HEK293 (cell line): ENCODE results near the gene P2RY11.
A peak's percentile ranks its signal among the peaks of the same experiment; 100 is the strongest.

ENCODE experiments used
- BCL11A ChIP-seq: fragments of 450-650 bp; formaldehyde crosslinking; IDR thresholded peaks from 2 replicates; pipeline ENCODE4 v1.5.1; 2016; ENCODE audit warnings: low read depth, missing biosample characterization, missing genetic modification characterization
- KLF7 ChIP-seq: fragments of 450-650 bp; formaldehyde crosslinking; IDR thresholded peaks from 2 replicates; pipeline ENCODE4 v1.5.1; 2016; ENCODE audit warnings: missing biosample characterization, missing genetic modification characterization, borderline replicate concordance
- KLF8 ChIP-seq: fragments of 450-650 bp; formaldehyde crosslinking; IDR thresholded peaks from 2 replicates; pipeline ENCODE4 v1.5.1; 2016; ENCODE audit warnings: missing biosample characterization, missing genetic modification characterization
- YY1 ChIP-seq: fragments of 450-650 bp; formaldehyde crosslinking; IDR thresholded peaks from 2 replicates; pipeline ENCODE4 v1.5.1; 2018; ENCODE audit warnings: missing biosample characterization, missing genetic modification characterization
- ZNF302 ChIP-seq: fragments of 450-650 bp; formaldehyde crosslinking; IDR thresholded peaks from 2 replicates; pipeline ENCODE4 v1.5.1; 2016; ENCODE audit warnings: missing biosample characterization, missing genetic modification characterization, low read depth
- ZNF335 ChIP-seq: fragments of 450-650 bp; formaldehyde crosslinking; conservative IDR thresholded peaks from 2 replicates; pipeline ENCODE4 v1.5.1; 2016; ENCODE audit warnings: missing biosample characterization, missing genetic modification characterization
- ZNF341 ChIP-seq: fragments of 450-650 bp; formaldehyde crosslinking; IDR thresholded peaks from 2 replicates; pipeline ENCODE4; 2016; ENCODE audit warnings: low read depth, missing biosample characterization, missing genetic modification characterization
- ZNF416 ChIP-seq: fragments of 450-650 bp; formaldehyde crosslinking; IDR thresholded peaks from 2 replicates; pipeline ENCODE4 v1.5.1; 2016; ENCODE audit warnings: missing biosample characterization, missing genetic modification characterization
- ZNF501 ChIP-seq: fragments of 450-650 bp; formaldehyde crosslinking; IDR thresholded peaks from 2 replicates; pipeline ENCODE4 v1.5.1; 2016; ENCODE audit warnings: missing biosample characterization, missing genetic modification characterization
- ZNF571 ChIP-seq: fragments of 450-650 bp; formaldehyde crosslinking; IDR thresholded peaks from 2 replicates; pipeline ENCODE4 v1.5.0; 2017; ENCODE audit warnings: missing biosample characterization, missing genetic modification characterization
- ZNF677 ChIP-seq: fragments of 450-650 bp; IDR thresholded peaks from 2 replicates; pipeline ENCODE4 v1.5.0; 2018; ENCODE audit warnings: missing biosample characterization, mild to moderate bottlenecking, missing genetic modification characterization, moderate library complexity
- ZNF776 ChIP-seq: fragments of 450-650 bp; formaldehyde crosslinking; IDR thresholded peaks from 2 replicates; pipeline ENCODE4 v1.5.0; 2017; ENCODE audit warnings: missing biosample characterization, missing genetic modification characterization, borderline replicate concordance
- ZNF837 ChIP-seq: fragments of 450-650 bp; formaldehyde crosslinking; IDR thresholded peaks from 2 replicates; pipeline ENCODE4 v1.5.1; 2016; ENCODE audit warnings: missing biosample characterization, missing genetic modification characterization
- ZSCAN23 ChIP-seq: fragments of 450-650 bp; formaldehyde crosslinking; IDR thresholded peaks from 2 replicates; pipeline ENCODE4 v1.5.1; 2016; ENCODE audit warnings: missing biosample characterization, missing genetic modification characterization
- TF ChIP-seq, protein P1 (sequence below): fragments of 450-650 bp; formaldehyde crosslinking; IDR thresholded peaks from 2 replicates; pipeline ENCODE4 v1.5.1; 2017; ENCODE audit warnings: missing biosample characterization, missing genetic modification characterization
- TF ChIP-seq, protein P2 (sequence below): fragments of 450-650 bp; formaldehyde crosslinking; conservative IDR thresholded peaks from 2 replicates; pipeline ENCODE4 v1.5.1; 2016; ENCODE audit warnings: low read depth, missing biosample characterization, missing genetic modification characterization
- TF ChIP-seq, protein P3 (sequence below): fragments of 450-650 bp; formaldehyde crosslinking; conservative IDR thresholded peaks from 2 replicates; pipeline ENCODE4 v1.5.1; 2016; ENCODE audit warnings: low read depth, missing biosample characterization, missing genetic modification characterization
- TF ChIP-seq, protein P4 (sequence below): fragments of 450-650 bp; formaldehyde crosslinking; IDR thresholded peaks from 2 replicates; pipeline ENCODE4 v1.5.1; 2016; ENCODE audit warnings: missing biosample characterization, missing genetic modification characterization
- TF ChIP-seq, protein P5 (sequence below): fragments of 450-650 bp; formaldehyde crosslinking; IDR thresholded peaks from 2 replicates; pipeline ENCODE4 v1.5.1; 2016; ENCODE audit warnings: missing biosample characterization, missing genetic modification characterization
- TF ChIP-seq, protein P6 (sequence below): fragments of 450-650 bp; formaldehyde crosslinking; IDR thresholded peaks from 2 replicates; pipeline ENCODE4 v1.5.1; 2016; ENCODE audit warnings: missing biosample characterization, missing genetic modification characterization
- TF ChIP-seq, protein P7 (sequence below): fragments of 450-650 bp; formaldehyde crosslinking; IDR thresholded peaks from 2 replicates; pipeline ENCODE4 v1.5.1; 2016; ENCODE audit warnings: missing biosample characterization, missing genetic modification characterization

The P2RY11 gene

DNA sequence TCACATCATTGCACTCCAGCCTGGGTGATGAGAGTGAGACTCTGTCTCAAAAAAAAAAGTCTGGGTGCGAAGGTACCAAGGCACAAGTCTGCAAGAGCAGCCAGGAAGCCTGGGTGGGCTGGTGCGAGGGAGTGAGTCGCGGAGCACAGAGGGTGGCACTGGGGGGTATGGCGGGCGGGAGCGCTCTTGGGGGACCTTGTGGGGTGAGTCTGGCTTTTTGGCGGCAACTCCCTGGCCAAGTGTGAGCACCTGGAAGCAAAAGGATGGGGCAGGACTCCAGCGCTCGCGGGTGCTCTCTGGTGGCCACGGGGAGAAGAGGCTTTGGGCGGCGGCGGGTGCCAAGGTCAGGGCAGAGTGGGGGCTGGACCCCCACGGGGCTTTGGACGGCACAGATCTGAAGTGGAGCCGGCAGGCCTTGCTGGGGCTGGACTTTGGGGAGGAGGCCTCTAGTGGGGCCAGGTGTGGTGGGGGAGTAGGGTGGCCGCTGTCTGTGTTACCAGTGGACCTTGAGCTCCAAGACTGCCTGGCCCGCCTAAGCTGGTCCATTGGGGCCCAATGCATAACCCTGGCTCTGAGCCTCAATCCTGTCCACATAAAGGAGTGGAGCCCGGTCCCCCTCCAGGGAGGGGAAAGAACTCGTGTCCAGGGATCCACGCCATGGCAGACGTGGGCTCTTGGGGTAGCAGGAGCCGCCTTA is 1.6 kb downstream of the P2RY11 start (continued):
- TF ChIP-seq, protein P1, sequence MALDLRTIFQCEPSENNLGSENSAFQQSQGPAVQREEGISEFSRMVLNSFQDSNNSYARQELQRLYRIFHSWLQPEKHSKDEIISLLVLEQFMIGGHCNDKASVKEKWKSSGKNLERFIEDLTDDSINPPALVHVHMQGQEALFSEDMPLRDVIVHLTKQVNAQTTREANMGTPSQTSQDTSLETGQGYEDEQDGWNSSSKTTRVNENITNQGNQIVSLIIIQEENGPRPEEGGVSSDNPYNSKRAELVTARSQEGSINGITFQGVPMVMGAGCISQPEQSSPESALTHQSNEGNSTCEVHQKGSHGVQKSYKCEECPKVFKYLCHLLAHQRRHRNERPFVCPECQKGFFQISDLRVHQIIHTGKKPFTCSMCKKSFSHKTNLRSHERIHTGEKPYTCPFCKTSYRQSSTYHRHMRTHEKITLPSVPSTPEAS (tag by site-specific recombination) = no peak
- TF ChIP-seq KLF7 (tag by site-specific recombination) (0 out of 2 replicates have a peak, but pooled peaks have one; percentile 20), ZNF335 (no peak), ZNF416 (no peak), ZNF501 (tag by site-specific recombination) (no peak), ZNF677 (tag by site-specific recombination) (no peak), ZSCAN23 (tag by site-specific recombination) (no peak), ZNF837 (tag by site-specific recombination) (no peak), ZNF571 (tag by site-specific recombination) (no peak), ZNF341 (tag by site-specific recombination) (no peak), BCL11A (tag by site-specific recombination) (no peak), KLF8 (tag by site-specific recombination) (0 out of 2 replicates have a peak, but pooled peaks have one; percentile 63), ZNF776 (tag by site-specific recombination) (no peak), ZNF302 (tag by site-specific recombination) (no peak), YY1 (tag by site-specific recombination) (no peak)
- TF ChIP-seq, protein P2, sequence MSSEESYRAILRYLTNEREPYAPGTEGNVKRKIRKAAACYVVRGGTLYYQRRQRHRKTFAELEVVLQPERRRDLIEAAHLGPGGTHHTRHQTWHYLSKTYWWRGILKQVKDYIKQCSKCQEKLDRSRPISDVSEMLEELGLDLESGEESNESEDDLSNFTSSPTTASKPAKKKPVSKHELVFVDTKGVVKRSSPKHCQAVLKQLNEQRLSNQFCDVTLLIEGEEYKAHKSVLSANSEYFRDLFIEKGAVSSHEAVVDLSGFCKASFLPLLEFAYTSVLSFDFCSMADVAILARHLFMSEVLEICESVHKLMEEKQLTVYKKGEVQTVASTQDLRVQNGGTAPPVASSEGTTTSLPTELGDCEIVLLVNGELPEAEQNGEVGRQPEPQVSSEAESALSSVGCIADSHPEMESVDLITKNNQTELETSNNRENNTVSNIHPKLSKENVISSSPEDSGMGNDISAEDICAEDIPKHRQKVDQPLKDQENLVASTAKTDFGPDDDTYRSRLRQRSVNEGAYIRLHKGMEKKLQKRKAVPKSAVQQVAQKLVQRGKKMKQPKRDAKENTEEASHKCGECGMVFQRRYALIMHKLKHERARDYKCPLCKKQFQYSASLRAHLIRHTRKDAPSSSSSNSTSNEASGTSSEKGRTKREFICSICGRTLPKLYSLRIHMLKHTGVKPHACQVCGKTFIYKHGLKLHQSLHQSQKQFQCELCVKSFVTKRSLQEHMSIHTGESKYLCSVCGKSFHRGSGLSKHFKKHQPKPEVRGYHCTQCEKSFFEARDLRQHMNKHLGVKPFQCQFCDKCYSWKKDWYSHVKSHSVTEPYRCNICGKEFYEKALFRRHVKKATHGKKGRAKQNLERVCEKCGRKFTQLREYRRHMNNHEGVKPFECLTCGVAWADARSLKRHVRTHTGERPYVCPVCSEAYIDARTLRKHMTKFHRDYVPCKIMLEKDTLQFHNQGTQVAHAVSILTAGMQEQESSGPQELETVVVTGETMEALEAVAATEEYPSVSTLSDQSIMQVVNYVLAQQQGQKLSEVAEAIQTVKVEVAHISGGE = no peak
- TF ChIP-seq, protein P3, sequence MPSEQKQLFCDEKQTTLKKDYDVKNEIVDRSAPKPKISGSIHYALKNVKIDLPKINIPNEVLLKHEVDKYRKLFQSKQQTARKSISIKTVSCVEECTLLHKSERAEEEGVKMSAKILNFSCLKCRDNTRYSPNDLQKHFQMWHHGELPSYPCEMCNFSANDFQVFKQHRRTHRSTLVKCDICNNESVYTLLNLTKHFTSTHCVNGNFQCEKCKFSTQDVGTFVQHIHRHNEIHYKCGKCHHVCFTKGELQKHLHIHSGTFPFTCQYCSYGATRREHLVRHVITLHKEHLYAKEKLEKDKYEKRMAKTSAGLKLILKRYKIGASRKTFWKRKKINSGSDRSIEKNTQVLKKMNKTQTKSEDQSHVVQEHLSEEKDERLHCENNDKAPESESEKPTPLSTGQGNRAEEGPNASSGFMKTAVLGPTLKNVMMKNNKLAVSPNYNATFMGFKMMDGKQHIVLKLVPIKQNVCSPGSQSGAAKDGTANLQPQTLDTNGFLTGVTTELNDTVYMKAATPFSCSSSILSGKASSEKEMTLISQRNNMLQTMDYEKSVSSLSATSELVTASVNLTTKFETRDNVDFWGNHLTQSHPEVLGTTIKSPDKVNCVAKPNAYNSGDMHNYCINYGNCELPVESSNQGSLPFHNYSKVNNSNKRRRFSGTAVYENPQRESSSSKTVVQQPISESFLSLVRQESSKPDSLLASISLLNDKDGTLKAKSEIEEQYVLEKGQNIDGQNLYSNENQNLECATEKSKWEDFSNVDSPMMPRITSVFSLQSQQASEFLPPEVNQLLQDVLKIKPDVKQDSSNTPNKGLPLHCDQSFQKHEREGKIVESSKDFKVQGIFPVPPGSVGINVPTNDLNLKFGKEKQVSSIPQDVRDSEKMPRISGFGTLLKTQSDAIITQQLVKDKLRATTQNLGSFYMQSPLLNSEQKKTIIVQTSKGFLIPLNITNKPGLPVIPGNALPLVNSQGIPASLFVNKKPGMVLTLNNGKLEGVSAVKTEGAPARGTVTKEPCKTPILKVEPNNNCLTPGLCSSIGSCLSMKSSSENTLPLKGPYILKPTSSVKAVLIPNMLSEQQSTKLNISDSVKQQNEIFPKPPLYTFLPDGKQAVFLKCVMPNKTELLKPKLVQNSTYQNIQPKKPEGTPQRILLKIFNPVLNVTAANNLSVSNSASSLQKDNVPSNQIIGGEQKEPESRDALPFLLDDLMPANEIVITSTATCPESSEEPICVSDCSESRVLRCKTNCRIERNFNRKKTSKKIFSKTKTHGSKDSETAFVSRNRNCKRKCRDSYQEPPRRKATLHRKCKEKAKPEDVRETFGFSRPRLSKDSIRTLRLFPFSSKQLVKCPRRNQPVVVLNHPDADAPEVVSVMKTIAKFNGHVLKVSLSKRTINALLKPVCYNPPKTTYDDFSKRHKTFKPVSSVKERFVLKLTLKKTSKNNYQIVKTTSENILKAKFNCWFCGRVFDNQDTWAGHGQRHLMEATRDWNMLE = no peak
- TF ChIP-seq, protein P4, sequence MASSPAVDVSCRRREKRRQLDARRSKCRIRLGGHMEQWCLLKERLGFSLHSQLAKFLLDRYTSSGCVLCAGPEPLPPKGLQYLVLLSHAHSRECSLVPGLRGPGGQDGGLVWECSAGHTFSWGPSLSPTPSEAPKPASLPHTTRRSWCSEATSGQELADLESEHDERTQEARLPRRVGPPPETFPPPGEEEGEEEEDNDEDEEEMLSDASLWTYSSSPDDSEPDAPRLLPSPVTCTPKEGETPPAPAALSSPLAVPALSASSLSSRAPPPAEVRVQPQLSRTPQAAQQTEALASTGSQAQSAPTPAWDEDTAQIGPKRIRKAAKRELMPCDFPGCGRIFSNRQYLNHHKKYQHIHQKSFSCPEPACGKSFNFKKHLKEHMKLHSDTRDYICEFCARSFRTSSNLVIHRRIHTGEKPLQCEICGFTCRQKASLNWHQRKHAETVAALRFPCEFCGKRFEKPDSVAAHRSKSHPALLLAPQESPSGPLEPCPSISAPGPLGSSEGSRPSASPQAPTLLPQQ (tag by site-specific recombination) = peak; percentile 57
- TF ChIP-seq, protein P5, sequence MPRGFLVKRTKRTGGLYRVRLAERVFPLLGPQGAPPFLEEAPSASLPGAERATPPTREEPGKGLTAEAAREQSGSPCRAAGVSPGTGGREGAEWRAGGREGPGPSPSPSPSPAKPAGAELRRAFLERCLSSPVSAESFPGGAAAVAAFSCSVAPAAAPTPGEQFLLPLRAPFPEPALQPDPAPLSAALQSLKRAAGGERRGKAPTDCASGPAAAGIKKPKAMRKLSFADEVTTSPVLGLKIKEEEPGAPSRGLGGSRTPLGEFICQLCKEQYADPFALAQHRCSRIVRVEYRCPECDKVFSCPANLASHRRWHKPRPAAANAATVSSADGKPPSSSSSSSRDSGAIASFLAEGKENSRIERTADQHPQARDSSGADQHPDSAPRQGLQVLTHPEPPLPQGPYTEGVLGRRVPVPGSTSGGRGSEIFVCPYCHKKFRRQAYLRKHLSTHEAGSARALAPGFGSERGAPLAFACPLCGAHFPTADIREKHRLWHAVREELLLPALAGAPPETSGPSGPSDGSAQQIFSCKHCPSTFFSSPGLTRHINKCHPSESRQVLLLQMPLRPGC (tag by site-specific recombination) = no peak
- TF ChIP-seq, protein P6, sequence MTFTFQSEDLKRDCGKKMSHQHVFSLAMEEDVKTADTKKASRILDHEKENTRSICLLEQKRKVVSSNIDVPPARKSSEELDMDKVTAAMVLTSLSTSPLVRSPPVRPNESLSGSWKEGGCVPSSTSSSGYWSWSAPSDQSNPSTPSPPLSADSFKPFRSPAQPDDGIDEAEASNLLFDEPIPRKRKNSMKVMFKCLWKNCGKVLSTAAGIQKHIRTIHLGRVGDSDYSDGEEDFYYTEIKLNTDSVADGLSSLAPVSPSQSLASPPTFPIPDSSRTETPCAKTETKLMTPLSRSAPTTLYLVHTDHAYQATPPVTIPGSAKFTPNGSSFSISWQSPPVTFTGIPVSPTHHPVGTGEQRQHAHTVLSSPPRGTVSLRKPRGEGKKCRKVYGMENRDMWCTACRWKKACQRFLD = no peak
- TF ChIP-seq, protein P7, sequence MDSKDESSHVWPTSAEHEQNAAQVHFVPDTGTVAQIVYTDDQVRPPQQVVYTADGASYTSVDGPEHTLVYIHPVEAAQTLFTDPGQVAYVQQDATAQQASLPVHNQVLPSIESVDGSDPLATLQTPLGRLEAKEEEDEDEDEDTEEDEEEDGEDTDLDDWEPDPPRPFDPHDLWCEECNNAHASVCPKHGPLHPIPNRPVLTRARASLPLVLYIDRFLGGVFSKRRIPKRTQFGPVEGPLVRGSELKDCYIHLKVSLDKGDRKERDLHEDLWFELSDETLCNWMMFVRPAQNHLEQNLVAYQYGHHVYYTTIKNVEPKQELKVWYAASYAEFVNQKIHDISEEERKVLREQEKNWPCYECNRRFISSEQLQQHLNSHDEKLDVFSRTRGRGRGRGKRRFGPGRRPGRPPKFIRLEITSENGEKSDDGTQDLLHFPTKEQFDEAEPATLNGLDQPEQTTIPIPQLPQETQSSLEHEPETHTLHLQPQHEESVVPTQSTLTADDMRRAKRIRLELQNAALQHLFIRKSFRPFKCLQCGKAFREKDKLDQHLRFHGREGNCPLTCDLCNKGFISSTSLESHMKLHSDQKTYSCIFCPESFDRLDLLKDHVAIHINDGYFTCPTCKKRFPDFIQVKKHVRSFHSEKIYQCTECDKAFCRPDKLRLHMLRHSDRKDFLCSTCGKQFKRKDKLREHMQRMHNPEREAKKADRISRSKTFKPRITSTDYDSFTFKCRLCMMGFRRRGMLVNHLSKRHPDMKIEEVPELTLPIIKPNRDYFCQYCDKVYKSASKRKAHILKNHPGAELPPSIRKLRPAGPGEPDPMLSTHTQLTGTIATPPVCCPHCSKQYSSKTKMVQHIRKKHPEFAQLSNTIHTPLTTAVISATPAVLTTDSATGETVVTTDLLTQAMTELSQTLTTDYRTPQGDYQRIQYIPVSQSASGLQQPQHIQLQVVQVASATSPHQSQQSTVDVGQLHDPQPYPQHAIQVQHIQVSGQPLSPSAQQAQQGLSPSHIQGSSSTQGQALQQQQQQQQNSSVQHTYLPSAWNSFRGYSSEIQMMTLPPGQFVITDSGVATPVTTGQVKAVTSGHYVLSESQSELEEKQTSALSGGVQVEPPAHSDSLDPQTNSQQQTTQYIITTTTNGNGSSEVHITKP (tag by site-specific recombination) = no peak
